GM06990 (cell line): ENCODE data around the gene HDAC1.

Experiments used
- DNase-seq: peaks from one replicate; pipeline ENCODE4 v3.0.0-alpha.2; 2011; ENCODE audit not compliant: insufficient read length; ENCODE audit errors: extremely low read depth
- H3K27me3 ChIP-seq: replicated peaks from 2 replicates; pipeline ENCODE4 v1.6.0; 2011; ENCODE audit warnings: low read length; ENCODE audit not compliant: control insufficient read depth, insufficient read depth
- H3K36me3 ChIP-seq: 2 replicates; pipeline ENCODE4 v1.5.1; 2011; ENCODE audit warnings: low read length; ENCODE audit not compliant: control insufficient read depth, insufficient read depth
- H3K4me3 ChIP-seq: replicated peaks from 2 replicates; pipeline ENCODE4 v1.5.1; 2011; ENCODE audit warnings: low read depth, mild to moderate bottlenecking, control low read depth, low read length
- CTCF ChIP-seq: IDR thresholded peaks from 2 replicates; pipeline ENCODE4 v1.5.1; 2011; ENCODE audit warnings: low read length, control low read depth, mild to moderate bottlenecking, inconsistent platforms; ENCODE audit not compliant: insufficient read depth, poor library complexity, severe bottlenecking

HDAC1 gene

GRCh38 chr1:32373996-32374592 lies 82.2 kb downstream of the HDAC1 start:
- no peak overlapping the region for H3K4me3 ChIP-seq
- H3K27me3 ChIP-seq, result no peaks in the 10 kb centered on the region
- TF ChIP-seq CTCF, result no peak
- no peak for DNase-seq
- peaks cover 31% of the 10 kb centered on the region for H3K36me3 ChIP-seq

GRCh38 chr1:32376199-32376598 lies 84.3 kb downstream of the HDAC1 start:
- H3K36me3 ChIP-seq, result peaks cover 31% of the 10 kb centered on the region
- no peak overlapping the region for H3K4me3 ChIP-seq
- no peak for DNase-seq
- TF ChIP-seq CTCF, result no peak
- no peaks in the 10 kb centered on the region for H3K27me3 ChIP-seq

GRCh38 chr1:32377541-32378220 lies 85.8 kb downstream of the HDAC1 start:
- DNase-seq, result no peak
- TF ChIP-seq CTCF, result no peak
- Histone ChIP-seq H3K27me3 (no peaks in the 10 kb centered on the region), H3K4me3 (no peak overlapping the region), H3K36me3 (peaks cover 33% of the 10 kb centered on the region)

- TF ChIP-seq CTCF, result no peak
- peaks cover 35% of the 10 kb centered on the region for H3K36me3 ChIP-seq
- no peak for DNase-seq
- no peak overlapping the region for H3K4me3 ChIP-seq
- no peaks in the 10 kb centered on the region for H3K27me3 ChIP-seq
Measured at GRCh38 chr1:32380057-32380456, 88.2 kb downstream of the HDAC1 start.
